Trophoblast cell (in vitro differentiated cells and primary cell): ENCODE measurements around the gene CD36.

ENCODE experiments used
- DNase-seq, 2 donors: peaks; one replicate each; pipeline ENCODE4 v3.0.0-alpha.2; 2016
- H2AFZ ChIP-seq: 2 replicates; pipeline ENCODE4 v1.6.1; 2013; ENCODE audit warnings: low read length, moderate library complexity, mild to moderate bottlenecking; ENCODE audit not compliant: insufficient read depth, poor library complexity
- H2AK5ac ChIP-seq: 2 replicates; pipeline ENCODE4 v1.6.1; 2013; ENCODE audit warnings: mild to moderate bottlenecking, low read length
- H2BK120ac ChIP-seq: 2 replicates; pipeline ENCODE4 v1.6.1; 2013; ENCODE audit warnings: low read length, mild to moderate bottlenecking, moderate library complexity; ENCODE audit not compliant: insufficient read depth, poor library complexity
- H2BK12ac ChIP-seq: 2 replicates; pipeline ENCODE4 v1.6.1; 2013; ENCODE audit warnings: mild to moderate bottlenecking, low read length, moderate library complexity
- H2BK5ac ChIP-seq: 2 replicates; pipeline ENCODE4 v1.6.1; 2013; ENCODE audit warnings: low read length, low read depth, moderate library complexity, mild to moderate bottlenecking; ENCODE audit not compliant: poor library complexity
- H3K14ac ChIP-seq: 2 replicates; pipeline ENCODE4 v1.6.1; 2013; ENCODE audit warnings: mild to moderate bottlenecking, low read length
- H3K18ac ChIP-seq: 2 replicates; pipeline ENCODE4 v1.6.1; 2013; ENCODE audit warnings: mild to moderate bottlenecking, low read length
- H3K23ac ChIP-seq: 2 replicates; pipeline ENCODE4 v1.6.1; 2013; ENCODE audit warnings: low read length
- H3K27ac ChIP-seq: 2 replicates; pipeline ENCODE4 v1.5.1; 2013; ENCODE audit warnings: low read depth, mild to moderate bottlenecking, inconsistent platforms, low read length, moderate library complexity
- H3K27me3 ChIP-seq: 2 replicates; pipeline ENCODE4 v1.6.1; 2013; ENCODE audit warnings: inconsistent platforms, mild to moderate bottlenecking, low read length, moderate library complexity; ENCODE audit not compliant: insufficient read depth
- H3K36me3 ChIP-seq, 2 experiments: 1 replicate in 1 of 2; 2 replicates in 1 of 2; pipeline ENCODE4 v1.6.1; 2013; ENCODE audit warnings: low read length in 2 of 2, mild to moderate bottlenecking in 2 of 2, moderate library complexity in 1 of 2; ENCODE audit not compliant: insufficient read depth in 2 of 2, control insufficient read depth in 1 of 2
- H3K4ac ChIP-seq: 2 replicates; pipeline ENCODE4 v1.6.1; 2013; ENCODE audit warnings: low read depth, mild to moderate bottlenecking, low read length, moderate library complexity
- H3K4me1 ChIP-seq, 2 experiments: 1 replicate in 1 of 2; 2 replicates in 1 of 2; pipeline ENCODE4 v1.6.1; 2013; ENCODE audit warnings: low read length in 2 of 2, mild to moderate bottlenecking in 2 of 2, moderate library complexity in 1 of 2; ENCODE audit not compliant: insufficient read depth in 2 of 2, control insufficient read depth in 1 of 2
- H3K4me2 ChIP-seq: 2 replicates; pipeline ENCODE4 v1.6.1; 2013; ENCODE audit warnings: inconsistent platforms, mild to moderate bottlenecking, low read length, moderate library complexity
- H3K4me3 ChIP-seq: 2 replicates; pipeline ENCODE4 v1.5.1; 2013; ENCODE audit warnings: mild to moderate bottlenecking, low read depth, low read length, inconsistent platforms
- H3K79me1 ChIP-seq: one replicate; pipeline ENCODE4 v1.6.1; 2013; ENCODE audit warnings: low read length
- H3K79me2 ChIP-seq: 2 replicates; pipeline ENCODE4 v1.6.1; 2013; ENCODE audit warnings: low read length, mild to moderate bottlenecking; ENCODE audit not compliant: control insufficient read depth, insufficient read depth, poor library complexity
- H3K9ac ChIP-seq: 2 replicates; pipeline ENCODE4 v1.6.1; 2013; ENCODE audit warnings: mild to moderate bottlenecking, low read length
- H3K9me3 ChIP-seq: 2 replicates; pipeline ENCODE4 v1.6.1; 2013; ENCODE audit warnings: low read depth, mild to moderate bottlenecking, control low read depth, inconsistent platforms, low read length; ENCODE audit not compliant: insufficient read depth
- H4K12ac ChIP-seq: 2 replicates; pipeline ENCODE4 v1.6.1; 2013; ENCODE audit warnings: low read depth, mild to moderate bottlenecking, low read length, moderate library complexity
- H4K8ac ChIP-seq: 2 replicates; pipeline ENCODE4 v1.6.1; 2013; ENCODE audit warnings: low read depth, mild to moderate bottlenecking, low read length, moderate library complexity
- H4K91ac ChIP-seq: one replicate; pipeline ENCODE4 v1.6.1; 2013; ENCODE audit warnings: low read depth, mild to moderate bottlenecking, low read length, moderate library complexity
- WGBS: extraction: QIAGEN DNeasy Blood & Tissue Kit; methylation state at CpG from one replicate; pipeline ENCODE4 v1.1.7; 2013; ENCODE audit warnings: missing lambda C conversion rate; ENCODE audit not compliant: insufficient read length, insufficient coverage; ENCODE audit errors: extremely low coverage; 5-methylcytosine and 5-hydroxymethylcytosine counted together

The CD36 gene

GRCh38 chr7:80634505-80634904 is 3.9 kb upstream of the CD36 start:
- Histone ChIP-seq H2AK5ac (no peak overlapping the region), H3K23ac (no peak overlapping the region), H3K79me2 (no peaks in the 10 kb centered on the region), H3K4me3 (no peak overlapping the region), H3K4me2 (no peak overlapping the region), H3K18ac (no peak overlapping the region), H4K8ac (no peak overlapping the region), H3K4me1 (no peaks in the 10 kb centered on the region), H3K9ac (no peak overlapping the region), H2BK120ac (no peak overlapping the region), H2AFZ (no peak overlapping the region), H2BK5ac (no peak overlapping the region), H2BK12ac (no peak overlapping the region), H3K9me3 (no peaks in the 10 kb centered on the region), H4K91ac (no peak overlapping the region), H3K27me3 (no peaks in the 10 kb centered on the region), H3K14ac (no peak overlapping the region), H3K36me3 (no peaks in the 10 kb centered on the region), H3K4ac (no peak overlapping the region), H3K27ac (no peak overlapping the region), H4K12ac (no peak overlapping the region), H3K79me1 (no peaks in the 10 kb centered on the region)
- no CpG with 5 or more reads among the region's 2 CpGs for WGBS
- DNase-seq, result peak; percentile 14 to 87

- Histone ChIP-seq H3K4me1 (no peaks in the 10 kb centered on the region), H3K4me3 (no peak overlapping the region), H3K9ac (no peak overlapping the region), H3K36me3 (no peaks in the 10 kb centered on the region), H2BK120ac (no peak overlapping the region), H3K23ac (no peak overlapping the region), H4K8ac (no peak overlapping the region), H2AFZ (no peak overlapping the region), H3K79me2 (no peaks in the 10 kb centered on the region), H2BK5ac (no peak overlapping the region), H3K27me3 (no peaks in the 10 kb centered on the region), H2BK12ac (no peak overlapping the region), H3K4me2 (no peak overlapping the region), H4K12ac (no peak overlapping the region), H3K79me1 (no peaks in the 10 kb centered on the region), H3K9me3 (no peaks in the 10 kb centered on the region), H3K18ac (no peak overlapping the region), H4K91ac (no peak overlapping the region), H3K4ac (no peak overlapping the region), H3K14ac (no peak overlapping the region), H3K27ac (no peak overlapping the region), H2AK5ac (no peak overlapping the region)
- no CpG with 5 or more reads among the region's 1 CpG for WGBS
- DNase-seq, result peak; percentile 52 to 86
Measured at GRCh38 chr7:80635533-80635932, 2.9 kb upstream of the CD36 start.

DNA sequence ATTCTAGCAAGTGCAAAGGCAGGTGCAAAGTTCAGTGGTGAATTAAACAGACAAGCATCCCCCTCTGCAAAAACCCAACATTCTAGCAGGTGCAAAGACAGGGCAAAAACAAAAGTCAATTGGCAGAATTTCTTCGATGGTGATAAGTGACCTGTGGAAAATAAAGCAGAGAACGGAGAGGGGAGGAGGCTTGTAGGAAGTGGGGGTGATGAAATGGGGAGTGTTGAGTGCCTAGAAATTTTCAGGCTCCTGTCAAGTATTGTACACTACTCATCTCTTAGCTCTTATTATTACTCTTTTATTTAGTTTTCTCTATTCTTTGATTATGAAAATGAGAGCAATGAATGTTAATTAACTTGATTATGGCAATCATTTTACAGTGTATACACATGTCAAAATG is 2.4 kb upstream of the CD36 start:
- Histone ChIP-seq H3K27me3 (no peaks in the 10 kb centered on the region), H3K36me3 (no peaks in the 10 kb centered on the region), H3K4me2 (no peak overlapping the region), H3K18ac (no peak overlapping the region), H2AK5ac (no peak overlapping the region), H2BK5ac (no peak overlapping the region), H3K9ac (no peak overlapping the region), H3K79me2 (no peaks in the 10 kb centered on the region), H3K27ac (no peak overlapping the region), H4K91ac (no peak overlapping the region), H4K12ac (no peak overlapping the region), H3K79me1 (no peaks in the 10 kb centered on the region), H2BK12ac (no peak overlapping the region), H3K14ac (no peak overlapping the region), H4K8ac (no peak overlapping the region), H3K4me3 (no peak overlapping the region), H3K4me1 (no peaks in the 10 kb centered on the region), H2AFZ (no peak overlapping the region), H3K9me3 (no peaks in the 10 kb centered on the region), H3K4ac (no peak overlapping the region), H3K23ac (no peak overlapping the region), H2BK120ac (no peak overlapping the region)
- no CpG with 5 or more reads among the region's 2 CpGs for WGBS
- no peak for DNase-seq

DNA sequence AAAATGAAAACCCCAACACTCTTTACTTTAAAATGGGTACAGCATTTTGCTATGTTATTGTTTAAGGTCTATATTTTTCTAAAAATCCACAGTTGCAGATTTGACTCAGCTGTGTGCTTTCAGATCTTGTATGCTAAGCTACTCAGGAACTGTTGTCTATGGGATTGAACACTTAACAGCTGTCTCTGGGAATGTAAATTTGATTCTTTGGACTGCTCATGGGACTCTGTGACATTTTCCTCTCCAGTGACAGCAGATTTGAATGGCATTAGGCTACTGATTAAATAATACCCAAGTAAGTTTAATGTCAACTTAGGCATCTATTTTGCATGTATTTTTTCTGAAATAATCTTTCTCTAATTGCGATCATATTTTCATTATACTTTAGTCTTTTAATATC is 1.7 kb upstream of the CD36 start:
- Histone ChIP-seq H3K27me3 (no peaks in the 10 kb centered on the region), H2BK120ac (no peak overlapping the region)
- no CpG with 5 or more reads among the region's 1 CpG for WGBS

More for the DNA sequence above, 1.7 kb upstream of the CD36 start:
- Histone ChIP-seq H3K36me3 (no peaks in the 10 kb centered on the region), H2BK5ac (no peak overlapping the region), H3K4ac (no peak overlapping the region), H3K79me2 (no peaks in the 10 kb centered on the region), H4K91ac (no peak overlapping the region), H3K9me3 (no peaks in the 10 kb centered on the region), H3K14ac (no peak overlapping the region), H2AK5ac (no peak overlapping the region), H4K12ac (no peak overlapping the region), H3K4me3 (no peak overlapping the region), H3K79me1 (no peaks in the 10 kb centered on the region), H2BK12ac (no peak overlapping the region), H3K27ac (no peak overlapping the region), H3K18ac (no peak overlapping the region), H3K9ac (no peak overlapping the region), H4K8ac (no peak overlapping the region), H3K4me2 (no peak overlapping the region), H3K23ac (no peak overlapping the region), H3K4me1 (no peaks in the 10 kb centered on the region), H2AFZ (no peak overlapping the region)
- no peak for DNase-seq
